Esophagus muscularis mucosa (tissue), 3 donors: ENCODE data around the gene ZBTB45.

Experiments used
- POLR2A ChIP-seq: fragments of 450-650 bp; IDR thresholded peaks from one replicate; pipeline ENCODE4 v1.6.1; 2017; ENCODE audit warnings: antibody characterized with exemption, moderate library complexity, mild to moderate bottlenecking, low read depth
- TF ChIP-seq, protein P1 (sequence below), 3 experiments: fragments of 200-600 bp in 2 of 3; fragments of 450-650 bp in 1 of 3; sonication (generic) in 2 of 3; IDR thresholded peaks; one replicate each; pipeline ENCODE4 v1.5.1; 2017 to 2019; ENCODE audit warnings: antibody characterized with exemption in 3 of 3, mild to moderate bottlenecking in 2 of 3, moderate library complexity in 1 of 3

DNA sequence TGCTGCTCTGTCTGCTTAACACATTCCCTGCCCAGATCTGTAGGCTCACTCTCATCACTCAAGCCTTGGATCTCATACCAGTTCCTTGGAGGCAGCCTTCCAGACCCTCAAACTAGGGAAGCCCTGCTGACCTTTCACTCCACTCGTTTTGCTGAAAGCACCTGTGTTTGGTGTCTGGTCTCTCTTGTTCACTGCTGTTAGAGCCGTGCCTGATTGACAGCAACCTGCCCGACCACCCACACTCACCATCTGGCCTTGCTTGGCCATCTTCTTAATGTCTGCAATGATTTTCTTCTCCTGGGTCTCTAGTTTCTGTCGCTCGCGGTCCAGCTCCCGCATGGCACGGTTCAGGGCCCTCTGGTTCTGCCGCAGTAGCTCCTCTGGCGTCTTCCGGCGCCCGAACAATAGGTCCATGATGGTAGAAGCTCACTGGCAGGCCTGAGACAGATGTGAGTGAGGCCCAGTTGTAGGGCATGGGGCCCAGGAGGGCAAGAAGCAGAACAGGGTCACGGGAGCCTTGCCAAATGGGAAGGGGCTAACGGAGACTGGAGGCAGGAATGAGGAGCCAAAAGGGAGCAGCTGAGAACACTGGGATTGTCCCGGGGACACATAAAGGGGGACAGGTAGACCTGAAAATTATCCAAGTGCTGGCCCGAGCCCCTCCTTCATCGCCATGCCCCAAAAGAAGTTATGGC, 34.3 kb upstream of the ZBTB45 start:
- TF ChIP-seq, protein P1, sequence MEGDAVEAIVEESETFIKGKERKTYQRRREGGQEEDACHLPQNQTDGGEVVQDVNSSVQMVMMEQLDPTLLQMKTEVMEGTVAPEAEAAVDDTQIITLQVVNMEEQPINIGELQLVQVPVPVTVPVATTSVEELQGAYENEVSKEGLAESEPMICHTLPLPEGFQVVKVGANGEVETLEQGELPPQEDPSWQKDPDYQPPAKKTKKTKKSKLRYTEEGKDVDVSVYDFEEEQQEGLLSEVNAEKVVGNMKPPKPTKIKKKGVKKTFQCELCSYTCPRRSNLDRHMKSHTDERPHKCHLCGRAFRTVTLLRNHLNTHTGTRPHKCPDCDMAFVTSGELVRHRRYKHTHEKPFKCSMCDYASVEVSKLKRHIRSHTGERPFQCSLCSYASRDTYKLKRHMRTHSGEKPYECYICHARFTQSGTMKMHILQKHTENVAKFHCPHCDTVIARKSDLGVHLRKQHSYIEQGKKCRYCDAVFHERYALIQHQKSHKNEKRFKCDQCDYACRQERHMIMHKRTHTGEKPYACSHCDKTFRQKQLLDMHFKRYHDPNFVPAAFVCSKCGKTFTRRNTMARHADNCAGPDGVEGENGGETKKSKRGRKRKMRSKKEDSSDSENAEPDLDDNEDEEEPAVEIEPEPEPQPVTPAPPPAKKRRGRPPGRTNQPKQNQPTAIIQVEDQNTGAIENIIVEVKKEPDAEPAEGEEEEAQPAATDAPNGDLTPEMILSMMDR (IDR thresholded peaks at IDR 0.05) = no peak
- no peak for TF ChIP-seq POLR2A
